ENCODE data around the gene MRPS27.

The MRPS27 gene

GRCh38 chr5:72290356-72291133, 29.5 kb downstream of the MRPS27 start:
- no peak for DNase-seq (ENCODE audit: low read depth, low spot score)

- no peak for DNase-seq (ENCODE audit: low read depth, low spot score)
These were observed 31.1 kb downstream of the MRPS27 start for GRCh38 chr5:72288924-72289323.

GRCh38 chr5:72286798-72287197, 33.2 kb downstream of the MRPS27 start:
- DNase-seq (ENCODE audit: low read depth, low spot score): no peak

GRCh38 chr5:72285424-72285821, 34.6 kb downstream of the MRPS27 start:
- no peak for DNase-seq (ENCODE audit: low read depth, low spot score)

GRCh38 chr5:72284559-72285423, 35.2 kb downstream of the MRPS27 start:
- DNase-seq (ENCODE audit: low read depth, low spot score): no peak

GRCh38 chr5:72283358-72283757, 36.7 kb downstream of the MRPS27 start:
- DNase-seq (ENCODE audit: low read depth, low spot score): no peak

GRCh38 chr5:72282878-72283277, 37.2 kb downstream of the MRPS27 start:
- DNase-seq (ENCODE audit: low read depth, low spot score): no peak

- peak; percentile 44 for DNase-seq (ENCODE audit: low read depth, low spot score)
These were observed 38.1 kb downstream of the MRPS27 start for GRCh38 chr5:72281764-72282499.

GRCh38 chr5:72281430-72281763, 38.6 kb downstream of the MRPS27 start:
- DNase-seq (ENCODE audit: low read depth, low spot score): no peak

GRCh38 chr5:72280581-72281069, 39.4 kb downstream of the MRPS27 start:
- peak; percentile 37 for DNase-seq (ENCODE audit: low read depth, low spot score)

- no peak for DNase-seq (ENCODE audit: low read depth, low spot score)
These were observed 43.8 kb downstream of the MRPS27 start for GRCh38 chr5:72276219-72276752.

- DNase-seq (ENCODE audit: low read depth, low spot score): no peak
These were observed 46.5 kb downstream of the MRPS27 start for GRCh38 chr5:72273547-72273946.

- DNase-seq (ENCODE audit: low read depth, low spot score): no peak
These were observed 47.6 kb downstream of the MRPS27 start for GRCh38 chr5:72272398-72272797.

GRCh38 chr5:72271702-72272101, 48.3 kb downstream of the MRPS27 start:
- no peak for DNase-seq (ENCODE audit: low read depth, low spot score)

- DNase-seq (ENCODE audit: low read depth, low spot score): no peak
These were observed 50.0 kb downstream of the MRPS27 start for GRCh38 chr5:72270037-72270436.

GRCh38 chr5:72269411-72269780, 50.6 kb downstream of the MRPS27 start:
- DNase-seq (ENCODE audit: low read depth, low spot score): no peak

GRCh38 chr5:72268753-72269410, 51.2 kb downstream of the MRPS27 start:
- DNase-seq (ENCODE audit: low read depth, low spot score): no peak

- no peak for DNase-seq (ENCODE audit: low read depth, low spot score)
These were observed 51.8 kb downstream of the MRPS27 start for GRCh38 chr5:72268260-72268659.

GRCh38 chr5:72267685-72268084, 52.4 kb downstream of the MRPS27 start:
- no peak for DNase-seq (ENCODE audit: low read depth, low spot score)

- DNase-seq (ENCODE audit: low read depth, low spot score): no peak
These were observed 53.2 kb downstream of the MRPS27 start for GRCh38 chr5:72266862-72267261.

Measured in smooth muscle cell of the brain vasculature (primary cell).